ENCODE measurements around the gene MAN2A1.

- TF ChIP-seq CTCF (IDR thresholded peaks at IDR 0.05) (no peak), POLR2AphosphoS5 (IDR thresholded peaks at IDR 0.05; ENCODE audit: insufficient read depth in 1 of 2, low read depth in 1 of 2) (no peak)
Measured at GRCh38 chr5:109707531-109707930, 17.8 kb downstream of the MAN2A1 start.
